ENCODE measurements around the gene FGF18.

DNA sequence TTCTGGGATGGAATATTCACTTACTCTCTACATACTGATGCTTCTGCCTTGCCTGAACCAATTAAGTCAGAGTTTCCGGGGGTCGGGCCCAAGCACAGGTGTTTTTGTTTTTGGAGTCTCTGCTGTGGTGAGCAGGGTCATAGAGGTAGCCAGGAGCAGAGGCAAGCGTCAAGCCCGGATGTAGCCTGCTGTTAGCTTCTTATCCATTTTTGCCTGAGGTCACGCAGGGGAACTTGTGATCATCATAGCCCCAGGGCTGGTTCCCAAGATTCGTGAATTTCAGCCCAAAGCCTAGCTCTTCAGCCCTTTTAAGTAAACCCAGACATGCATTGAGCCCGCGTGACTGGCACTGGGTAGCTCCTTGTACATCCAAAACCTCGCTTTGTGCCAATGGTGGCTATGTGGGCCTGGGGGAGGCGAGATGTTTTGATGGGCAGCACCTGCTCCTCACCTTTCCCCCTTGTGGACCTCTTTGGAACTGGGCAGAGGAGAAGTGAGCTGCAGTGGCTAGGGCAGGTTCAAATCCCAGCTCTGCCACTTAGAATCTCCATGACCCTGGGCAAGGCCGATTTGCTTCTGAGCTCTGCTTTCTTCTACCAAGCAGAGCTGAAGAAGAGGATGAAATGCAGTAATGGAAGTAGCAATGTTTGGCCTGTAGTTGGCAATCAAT lies 33.7 kb downstream of the FGF18 start:
- TF ChIP-seq POLR2A (IDR thresholded peaks at IDR 0.05) (no peak), EP300 (IDR thresholded peaks at IDR 0.05) (no peak)
- TF ChIP-seq, protein P1, sequence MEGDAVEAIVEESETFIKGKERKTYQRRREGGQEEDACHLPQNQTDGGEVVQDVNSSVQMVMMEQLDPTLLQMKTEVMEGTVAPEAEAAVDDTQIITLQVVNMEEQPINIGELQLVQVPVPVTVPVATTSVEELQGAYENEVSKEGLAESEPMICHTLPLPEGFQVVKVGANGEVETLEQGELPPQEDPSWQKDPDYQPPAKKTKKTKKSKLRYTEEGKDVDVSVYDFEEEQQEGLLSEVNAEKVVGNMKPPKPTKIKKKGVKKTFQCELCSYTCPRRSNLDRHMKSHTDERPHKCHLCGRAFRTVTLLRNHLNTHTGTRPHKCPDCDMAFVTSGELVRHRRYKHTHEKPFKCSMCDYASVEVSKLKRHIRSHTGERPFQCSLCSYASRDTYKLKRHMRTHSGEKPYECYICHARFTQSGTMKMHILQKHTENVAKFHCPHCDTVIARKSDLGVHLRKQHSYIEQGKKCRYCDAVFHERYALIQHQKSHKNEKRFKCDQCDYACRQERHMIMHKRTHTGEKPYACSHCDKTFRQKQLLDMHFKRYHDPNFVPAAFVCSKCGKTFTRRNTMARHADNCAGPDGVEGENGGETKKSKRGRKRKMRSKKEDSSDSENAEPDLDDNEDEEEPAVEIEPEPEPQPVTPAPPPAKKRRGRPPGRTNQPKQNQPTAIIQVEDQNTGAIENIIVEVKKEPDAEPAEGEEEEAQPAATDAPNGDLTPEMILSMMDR (IDR thresholded peaks at IDR 0.05) = no peak
